ENCODE data around the gene ROBO2.

DNA sequence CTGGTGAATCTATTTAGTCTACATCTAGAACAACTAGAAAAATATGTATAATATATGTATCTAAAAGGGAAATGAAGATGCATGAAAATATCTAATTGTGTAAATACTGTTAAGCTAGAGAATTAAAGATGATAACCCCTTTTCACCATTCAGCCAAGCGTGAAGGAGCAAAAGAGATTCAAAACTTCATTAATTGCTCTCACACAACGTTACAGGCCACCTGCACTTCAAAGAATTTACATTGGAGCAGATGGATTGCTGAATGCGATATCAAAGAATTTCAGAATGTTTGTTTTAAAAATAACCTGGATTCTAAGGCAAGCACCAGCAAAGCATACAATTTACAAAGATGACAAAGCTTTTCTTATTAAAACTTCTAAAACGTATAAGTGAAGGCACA is 243.2 kb downstream of the ROBO2 start:
- TF ChIP-seq POLR2AphosphoS5 (IDR thresholded peaks at IDR 0.05) (no peak), CTCF (IDR thresholded peaks at IDR 0.05) (no peak), POLR2A (IDR thresholded peaks at IDR 0.05) (no peak), EP300 (IDR thresholded peaks at IDR 0.05; ENCODE audit: low read depth) (no peak)
